Gastroesophageal sphincter (tissue), 4 donors: ENCODE results near the gene CCDC197. TPM values are rescaled to one million over a fixed set of nuclear protein-coding genes. Genes with fewer than 3 reads are reported as not detected.

Source experiments
- ATAC-seq: fragments of 150-250 bp; one replicate; pipeline ENCODE4 v1.9.1; 2016; ENCODE audit warnings: mild to moderate bottlenecking, moderate library complexity
- H3K27ac ChIP-seq, 4 donors: fragments of 200-600 bp; sonication (generic) in 3 of 4; 1 replicate in 3 of 4; 2 replicates in 1 of 4; pipeline ENCODE4 v1.5.1; 2016 to 2019
- H3K27me3 ChIP-seq: fragments of 200-600 bp; sonication (generic); one replicate; pipeline ENCODE4 v1.5.1; 2019
- H3K36me3 ChIP-seq, 2 donors: fragments of 200-600 bp; sonication (generic); one replicate each; pipeline ENCODE4 v1.5.1; 2019; ENCODE audit warnings: control low read depth in 1 of 2
- H3K4me1 ChIP-seq, 3 donors: fragments of 200-600 bp; sonication (generic); 1 replicate in 2 of 3; 2 replicates in 1 of 3; pipeline ENCODE4 v1.5.1; 2016 to 2019; ENCODE audit warnings: control low read depth in 2 of 3
- H3K4me3 ChIP-seq, 2 donors: fragments of 200-600 bp; sonication (generic); one replicate each; pipeline ENCODE4 v1.5.1; 2019; ENCODE audit warnings: mild to moderate bottlenecking in 1 of 2, moderate library complexity in 1 of 2
- H3K9me3 ChIP-seq, 3 donors: fragments of 200-600 bp; sonication (generic); one replicate each; pipeline ENCODE4 v1.5.1; 2017 to 2019; ENCODE audit warnings: control low read depth in 2 of 3
- EP300 ChIP-seq: sonication (generic); formaldehyde crosslinking; IDR thresholded peaks from one replicate; pipeline ENCODE4 v1.6.1; 2017; ENCODE audit warnings: antibody characterized with exemption, mild to moderate bottlenecking
- POLR2A ChIP-seq, 2 donors: fragments of 450-650 bp; IDR thresholded peaks; one replicate each; pipeline ENCODE4 v1.6.1; 2017; ENCODE audit warnings: antibody characterized with exemption in 2 of 2, mild to moderate bottlenecking in 2 of 2, moderate library complexity in 1 of 2
- POLR2AphosphoS5 ChIP-seq: sonication (generic); formaldehyde crosslinking; IDR thresholded peaks from one replicate; pipeline ENCODE4 v1.6.1; 2017; ENCODE audit warnings: antibody characterized with exemption
- WGBS, 2 donors: methylation state at CpG; one replicate each; pipeline ENCODE4 v1.1.5; 2018; ENCODE audit warnings: low coverage in 1 of 2; 5-methylcytosine and 5-hydroxymethylcytosine counted together
- small RNA-seq, 4 donors: library from RNA; depleted of rRNA; stranded (forward); fragments of <200 nt; gene quantifications; one replicate each; pipeline ENCODE3, GENCODE V24; 2016
- total RNA-seq, 4 donors: library from RNA; depleted of rRNA; stranded (reverse); fragments of >200 nt; gene quantifications; one replicate each; pipeline ENCODE4 v1.1.0, GENCODE V29; 2016
- TF ChIP-seq, protein P1 (sequence below), 4 experiments: fragments of 200-600 bp in 2 of 4; fragments of 450-650 bp in 2 of 4; sonication (generic) in 1 of 4; IDR thresholded peaks; one replicate each; pipeline ENCODE4 v1.5.1; 2017 to 2019; ENCODE audit warnings: antibody characterized with exemption in 4 of 4, mild to moderate bottlenecking in 2 of 4, moderate library complexity in 2 of 4

CCDC197 gene
- total RNA-seq, 4 donors from 2014 or later = not detected

DNA sequence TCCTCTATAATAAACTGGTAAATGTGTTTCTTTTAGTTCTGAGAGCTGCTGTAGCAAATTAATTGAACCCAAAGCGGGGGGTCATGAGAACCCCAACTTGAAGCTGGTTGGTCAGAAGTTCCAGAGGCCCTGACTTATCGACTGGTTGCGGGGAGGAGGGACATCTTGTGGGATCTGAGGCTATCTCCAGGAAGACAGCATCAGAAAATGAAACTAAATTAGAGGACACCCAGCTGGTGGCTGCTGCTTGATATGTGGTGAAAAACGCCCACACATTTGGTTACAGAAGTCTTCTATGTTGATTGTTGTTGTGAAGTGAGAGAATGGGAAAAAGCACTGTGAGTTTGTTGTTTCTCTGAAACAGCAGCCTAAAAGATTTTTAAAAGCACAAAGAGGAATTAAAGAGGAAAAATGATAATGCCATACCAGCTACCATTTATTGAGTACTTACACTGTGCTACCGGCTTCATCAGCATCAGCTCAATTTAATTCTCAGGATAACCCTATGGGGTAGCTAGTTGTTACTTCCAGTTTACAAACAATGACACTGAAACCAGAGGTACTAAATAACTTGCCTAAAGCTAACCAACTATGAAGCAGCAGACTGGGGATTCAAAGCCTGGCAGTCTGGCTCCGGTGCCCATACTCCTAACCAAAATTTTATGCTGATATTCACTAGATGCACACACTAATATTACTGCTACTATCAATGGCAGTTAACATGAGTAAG, 59.6 kb downstream of the CCDC197 start:
- 61 to 88% methylated on average over 2 to 6 of the region's 6 CpGs for WGBS, 2 donors
- ATAC-seq = no peak
- Histone ChIP-seq H3K4me3 (no peak overlapping the region), H3K27ac (no peak overlapping the region), H3K9me3 (no peaks in the 10 kb centered on the region), H3K4me1 (peaks cover 0 to 49% (median 1%) of the 10 kb centered on the region in 3 donors), H3K27me3 (no peaks in the 10 kb centered on the region), H3K36me3 (peaks cover 15 to 100% of the 10 kb centered on the region in 2 donors)
- TF ChIP-seq POLR2AphosphoS5 (no peak), EP300 (no peak), POLR2A (IDR thresholded peaks at IDR 0.05) (no peak)
- TF ChIP-seq, protein P1, sequence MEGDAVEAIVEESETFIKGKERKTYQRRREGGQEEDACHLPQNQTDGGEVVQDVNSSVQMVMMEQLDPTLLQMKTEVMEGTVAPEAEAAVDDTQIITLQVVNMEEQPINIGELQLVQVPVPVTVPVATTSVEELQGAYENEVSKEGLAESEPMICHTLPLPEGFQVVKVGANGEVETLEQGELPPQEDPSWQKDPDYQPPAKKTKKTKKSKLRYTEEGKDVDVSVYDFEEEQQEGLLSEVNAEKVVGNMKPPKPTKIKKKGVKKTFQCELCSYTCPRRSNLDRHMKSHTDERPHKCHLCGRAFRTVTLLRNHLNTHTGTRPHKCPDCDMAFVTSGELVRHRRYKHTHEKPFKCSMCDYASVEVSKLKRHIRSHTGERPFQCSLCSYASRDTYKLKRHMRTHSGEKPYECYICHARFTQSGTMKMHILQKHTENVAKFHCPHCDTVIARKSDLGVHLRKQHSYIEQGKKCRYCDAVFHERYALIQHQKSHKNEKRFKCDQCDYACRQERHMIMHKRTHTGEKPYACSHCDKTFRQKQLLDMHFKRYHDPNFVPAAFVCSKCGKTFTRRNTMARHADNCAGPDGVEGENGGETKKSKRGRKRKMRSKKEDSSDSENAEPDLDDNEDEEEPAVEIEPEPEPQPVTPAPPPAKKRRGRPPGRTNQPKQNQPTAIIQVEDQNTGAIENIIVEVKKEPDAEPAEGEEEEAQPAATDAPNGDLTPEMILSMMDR (IDR thresholded peaks at IDR 0.05) = no peak

DNA sequence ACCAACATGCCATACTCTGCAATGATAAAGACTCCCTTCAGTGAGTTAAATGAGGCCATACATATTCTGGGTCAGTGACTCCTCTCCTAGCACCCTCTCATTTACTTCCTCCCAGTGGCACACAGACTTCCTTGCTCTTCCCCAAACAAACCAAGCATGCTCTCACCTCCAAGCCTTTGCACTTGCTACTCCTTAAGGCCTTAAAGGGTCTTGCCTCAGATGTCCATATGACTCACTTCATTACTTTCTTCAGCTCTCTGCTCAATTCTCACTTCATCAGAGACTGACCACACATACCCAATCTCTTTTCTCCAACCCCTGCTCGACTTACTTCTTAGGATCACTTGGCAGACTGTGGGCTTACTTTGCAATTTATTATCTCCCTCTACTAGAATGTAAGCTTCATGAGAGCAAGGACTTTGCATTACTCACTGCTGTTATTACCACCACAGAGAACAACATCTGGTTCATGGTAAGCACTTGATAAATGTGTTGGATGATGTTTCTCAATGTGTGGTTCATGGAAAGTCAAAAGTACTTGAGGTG, 61.1 kb downstream of the CCDC197 start:
- Histone ChIP-seq H3K36me3 (peaks cover 11 to 94% of the 10 kb centered on the region in 2 donors), H3K4me1 (peaks cover 0 to 57% (median 7%) of the 10 kb centered on the region in 3 donors), H3K27ac (no peak overlapping the region), H3K27me3 (no peaks in the 10 kb centered on the region), H3K4me3 (no peak overlapping the region), H3K9me3 (no peaks in the 10 kb centered on the region)
- ATAC-seq = no peak
- TF ChIP-seq, protein P1 (IDR thresholded peaks at IDR 0.05) = no peak
- TF ChIP-seq POLR2A (IDR thresholded peaks at IDR 0.05) = no peak
- no peak for TF ChIP-seq EP300
- TF ChIP-seq POLR2AphosphoS5 = no peak
- 73 to 100% methylated on average over 1 of the region's 1 CpG for WGBS, 2 donors

Small RNAs within 50 kb of the gene (small RNA-seq; reads per million reads assigned to genes)
- gene MIR4506 = 0 to 0.74 (median 0.14) reads per million in 4 donors

Other genes starting within 250 kb of the CCDC197 start
- 10 to 100 TPM; 14.0 to 28.8 (median 16.4) TPM for gene PRIMA1, start 208.8 kb upstream of the CCDC197 start, total RNA-seq
- gene FAM181A, start 70.0 kb upstream of the CCDC197 start, total RNA-seq = not detected
- 100 to 1,000 TPM; 118 to 208 (median 120) TPM for gene ASB2, start 20.7 kb upstream of the CCDC197 start, total RNA-seq
- gene OTUB2, start 29.0 kb downstream of the CCDC197 start, total RNA-seq = under 1 TPM; 0.16 to 0.84 (median 0.65) TPM
- 100 to 1,000 TPM; 182 to 252 (median 201) TPM for gene DDX24, start 83.9 kb downstream of the CCDC197 start, total RNA-seq
- gene IFI27L1, start 84.0 kb downstream of the CCDC197 start, total RNA-seq = 1 to 10 TPM; 3.4 to 9.3 (median 7.4) TPM
- 100 to 1,000 TPM in 3 of 4 donors, 10 to 100 TPM in 1; 61.2 to 247 (median 175) TPM for gene IFI27, start 113.4 kb downstream of the CCDC197 start, total RNA-seq
- gene IFI27L2, start 132.3 kb downstream of the CCDC197 start, total RNA-seq = 10 to 100 TPM; 25.7 to 67.2 (median 52.2) TPM
- gene PPP4R4, start 177.0 kb downstream of the CCDC197 start, total RNA-seq = 1 to 10 TPM in 2 of 4 donors, under 1 TPM in 2; 0.12 to 6.5 (median 1.4) TPM